Activated CD8-positive, alpha-beta memory T cell treated with anti-CD3 and anti-CD28 coated beads for 1 hour (primary cell): ENCODE measurements around the gene ITPRIP.

Experiments
- DNase-seq, 2 donors: peaks; one replicate each; pipeline ENCODE4 v3.0.0-alpha.2; 2020; ENCODE audit warnings: low read depth in 1 of 2; ENCODE audit errors: extremely low read depth in 1 of 2

Gene ITPRIP

GRCh38 chr10:104342941-104343411 lies 4.7 kb upstream of the ITPRIP start:
- no peak for DNase-seq

DNA sequence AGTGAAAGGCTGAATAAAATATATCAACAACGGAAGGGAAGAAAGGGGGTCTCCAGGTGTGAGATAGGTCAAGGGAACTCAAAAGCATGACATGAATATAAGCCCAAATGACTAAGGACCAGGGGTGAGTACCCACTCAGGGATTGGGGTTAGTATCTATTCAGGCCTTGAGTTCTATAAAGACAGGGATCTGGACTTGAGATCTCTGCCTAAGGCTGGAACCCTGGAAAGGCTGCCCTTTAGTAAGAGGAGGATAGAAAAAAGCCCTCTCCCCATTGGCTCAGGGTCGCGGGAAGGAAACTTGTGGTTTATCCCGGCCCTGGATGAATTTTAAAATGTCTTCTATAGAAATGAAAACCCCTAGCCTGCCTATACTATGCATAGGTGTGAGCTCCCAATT lies 2.4 kb upstream of the ITPRIP start:
- DNase-seq: no peak

DNA sequence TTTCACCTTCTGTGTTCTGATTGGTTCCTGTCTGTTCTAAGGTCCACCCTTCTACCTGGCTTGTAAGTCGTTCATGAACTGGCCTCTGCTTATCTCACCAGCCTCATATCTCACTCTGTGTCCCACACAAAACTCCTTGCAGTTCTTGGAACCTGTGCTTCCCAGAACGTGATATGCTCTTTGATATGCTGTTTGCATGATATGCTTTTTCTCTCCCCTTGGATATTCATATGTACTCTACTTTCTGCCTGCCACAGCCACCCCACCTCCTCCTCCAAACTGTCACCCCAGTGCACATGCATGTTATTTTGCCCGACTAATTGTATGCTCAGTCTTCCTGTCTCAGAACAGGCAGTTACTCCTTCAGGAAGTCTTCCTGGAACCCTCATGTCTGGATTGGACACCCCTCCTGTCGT lies 1.9 kb upstream of the ITPRIP start:
- DNase-seq: no peak

DNA sequence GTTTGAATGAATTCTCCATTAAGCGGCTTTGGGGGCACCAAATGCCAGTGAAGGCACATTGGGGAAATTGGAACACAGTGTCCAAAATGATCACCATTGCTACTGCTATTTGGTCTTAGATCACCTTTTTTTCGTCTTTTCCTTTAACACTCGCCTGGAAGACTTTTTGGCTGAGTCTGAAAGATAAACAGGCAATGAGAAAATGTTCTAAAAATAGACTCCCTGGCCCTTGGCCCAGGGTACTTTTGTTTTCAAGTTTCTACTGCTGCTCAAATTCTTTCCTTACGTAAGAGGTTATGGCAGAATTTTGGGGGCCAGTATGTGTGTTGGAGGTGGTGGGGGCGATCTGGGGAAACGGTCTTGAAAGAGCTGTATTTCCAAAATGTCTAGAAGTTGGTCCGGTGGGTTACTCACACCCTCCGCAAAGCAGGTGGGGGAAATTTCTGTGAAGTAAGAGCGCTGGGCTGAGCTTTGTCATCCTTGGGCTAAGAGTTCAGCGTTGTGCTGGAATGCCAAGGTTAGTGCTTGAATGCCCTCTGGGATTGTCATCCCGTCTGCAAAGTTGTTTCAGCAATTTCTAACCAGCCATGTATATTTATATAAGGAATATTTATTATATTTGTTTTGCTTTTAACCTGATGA lies 1.3 kb upstream of the ITPRIP start:
- no peak for DNase-seq

GRCh38 chr10:104337521-104337984 lies 712 bp downstream of the ITPRIP start:
- no peak for DNase-seq

DNA sequence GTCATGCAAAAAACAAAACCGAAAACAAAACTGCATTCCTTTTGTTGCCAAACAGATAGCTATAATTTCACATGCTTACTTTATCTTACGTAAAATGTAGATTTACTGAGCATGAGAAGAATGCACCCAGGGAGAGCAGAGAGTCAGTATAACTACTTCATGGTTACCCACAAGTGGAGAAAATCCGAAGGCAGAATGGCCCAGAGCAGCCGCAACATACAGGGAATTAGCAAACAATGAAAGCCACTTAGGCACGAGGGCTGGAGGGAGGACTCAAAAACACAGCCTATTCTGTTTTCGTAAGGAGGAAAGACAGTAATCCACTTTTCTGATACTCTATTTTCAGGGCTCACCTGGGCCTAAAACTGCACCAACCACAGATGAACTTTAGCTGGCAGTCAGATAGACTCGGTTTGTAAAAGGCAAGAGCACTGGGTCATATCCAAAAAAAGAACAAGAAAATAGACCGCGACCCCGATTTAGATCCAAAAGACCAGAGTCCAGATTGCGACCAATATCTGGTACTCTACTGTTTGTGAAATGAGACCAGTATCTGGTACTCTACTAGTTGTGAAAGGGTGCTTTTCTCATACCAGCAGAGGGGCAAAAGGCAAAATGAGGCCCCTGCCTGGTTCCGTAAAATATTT lies 1.3 kb downstream of the ITPRIP start:
- no peak for DNase-seq

- DNase-seq: no peak
These were observed 3.2 kb downstream of the ITPRIP start for GRCh38 chr10:104334965-104335650.

DNA sequence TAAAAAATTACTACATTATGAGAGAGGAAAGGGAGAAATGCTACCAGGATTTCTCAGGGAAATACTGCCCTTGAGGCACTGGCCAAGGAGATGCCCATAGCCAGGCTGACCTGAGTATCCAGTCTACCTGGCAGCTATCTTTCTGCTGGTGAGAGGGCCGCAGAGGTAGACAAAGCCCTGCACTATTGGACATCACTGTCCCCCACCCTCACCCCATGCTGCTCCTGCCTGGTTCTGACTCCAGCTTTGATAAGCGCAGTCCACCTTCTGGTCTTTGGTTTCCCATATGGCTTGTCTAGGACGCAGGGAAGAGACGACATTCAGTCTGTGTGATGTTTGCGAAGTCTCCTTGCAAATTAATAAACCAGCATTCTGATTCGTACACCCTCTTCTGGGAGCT lies 3.7 kb downstream of the ITPRIP start:
- DNase-seq: no peak

GRCh38 chr10:104333728-104334373 lies 4.4 kb downstream of the ITPRIP start:
- DNase-seq: no peak

- peak; percentile 44 to 82 for DNase-seq
These were observed 5.1 kb downstream of the ITPRIP start for GRCh38 chr10:104333032-104333727.

GRCh38 chr10:104332243-104333031 lies 5.8 kb downstream of the ITPRIP start:
- DNase-seq: no peak

DNA sequence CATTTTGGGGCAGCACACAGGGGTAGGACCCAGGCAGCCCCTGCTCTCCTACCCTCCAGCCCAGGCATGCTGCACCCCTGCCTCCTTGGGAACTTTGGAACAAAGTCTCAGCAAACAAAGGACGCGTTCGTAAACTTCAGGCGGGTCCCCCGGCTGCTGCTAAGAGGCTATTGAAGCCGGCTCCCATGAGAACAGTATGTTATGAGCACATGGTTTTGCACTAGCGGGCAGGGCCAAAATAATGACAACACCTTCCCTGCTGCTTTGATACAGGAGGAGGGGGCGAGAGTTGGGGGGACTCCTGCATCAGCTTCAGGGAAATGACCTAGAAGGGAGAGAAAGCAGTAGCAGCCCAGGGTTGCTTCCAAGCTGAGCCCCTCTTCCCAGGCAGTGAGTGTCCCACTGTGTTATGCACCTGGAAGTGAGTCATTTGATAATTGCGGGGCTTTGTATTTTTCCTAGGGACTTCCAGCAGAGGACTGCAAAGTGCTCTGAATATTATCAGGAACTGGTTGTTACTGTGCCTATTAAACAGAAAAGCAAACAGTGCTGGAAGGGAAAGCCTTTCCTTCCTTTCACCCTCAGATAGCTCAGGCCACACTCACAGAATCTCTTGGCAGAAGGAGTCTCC lies 6.9 kb downstream of the ITPRIP start:
- DNase-seq: no peak

GRCh38 chr10:104330168-104331110 lies 7.8 kb downstream of the ITPRIP start:
- DNase-seq: no peak

- no peak for DNase-seq
These were observed 8.5 kb downstream of the ITPRIP start for GRCh38 chr10:104329735-104330134.

DNA sequence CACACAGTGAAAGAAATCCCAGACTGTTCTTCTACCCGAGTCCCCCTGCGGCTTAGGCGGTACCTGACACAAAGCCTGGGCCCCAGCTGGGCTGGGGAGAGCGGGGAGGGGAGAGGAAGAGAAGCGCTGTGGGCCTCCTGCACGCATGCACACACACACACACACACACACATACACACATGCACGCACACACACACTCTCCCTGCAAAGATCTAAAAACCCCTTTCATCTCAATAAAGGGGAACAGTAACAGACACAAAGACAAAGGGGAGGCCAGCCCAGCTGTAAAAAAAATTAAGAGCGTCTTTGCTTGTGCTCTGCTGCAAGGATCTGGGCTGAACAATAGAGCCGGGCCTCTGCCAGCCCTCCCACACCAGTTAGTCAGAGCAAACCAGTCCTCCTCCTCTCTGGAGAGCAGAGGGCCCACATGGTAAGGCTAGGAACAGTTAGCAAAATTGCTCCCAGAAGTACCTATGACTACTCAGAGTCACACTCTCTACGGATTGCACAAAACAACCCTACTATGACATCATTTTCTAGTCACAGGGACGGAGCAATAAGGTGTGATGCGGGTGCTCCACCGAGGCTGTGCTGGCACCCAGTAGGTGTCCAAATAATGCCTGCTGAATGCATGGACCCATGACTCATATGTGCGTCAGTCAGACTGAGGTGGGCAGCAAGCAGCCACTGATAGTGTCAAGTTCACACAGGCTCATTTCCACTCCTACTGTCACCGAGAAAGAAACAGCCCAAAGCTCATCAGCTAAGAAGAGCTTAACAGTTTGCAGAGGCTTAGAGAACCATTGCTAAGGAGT lies 9.2 kb downstream of the ITPRIP start:
- DNase-seq: peak; percentile 27 to 70

- DNase-seq: no peak
These were observed 9.7 kb downstream of the ITPRIP start for GRCh38 chr10:104328646-104328895.

- no peak for DNase-seq
These were observed 10.3 kb downstream of the ITPRIP start for GRCh38 chr10:104327745-104328645.
